ENCODE measurements around the gene BRWD1.

BRWD1 gene

DNA sequence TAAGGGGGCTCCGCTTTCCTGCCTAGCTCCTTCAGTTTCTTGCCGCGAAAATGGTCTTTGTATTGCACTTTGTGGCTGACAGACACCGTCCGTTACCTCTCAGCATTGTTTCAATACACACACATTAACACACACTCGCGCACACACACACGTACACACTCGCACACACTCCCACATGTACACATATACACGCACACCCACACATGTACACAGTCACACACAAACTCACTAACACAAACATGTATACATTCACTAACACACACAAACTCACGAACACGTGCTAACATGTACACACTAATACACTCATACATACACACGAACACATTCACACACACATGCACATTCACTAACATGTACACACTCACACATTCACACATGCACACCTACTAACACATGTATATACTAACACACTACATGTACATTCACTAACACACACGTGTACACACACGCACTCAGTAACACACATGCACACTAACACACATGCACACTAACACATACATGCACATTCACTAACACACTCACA lies 179.1 kb downstream of the BRWD1 start:
- no peak for DNase-seq (ENCODE audit: low spot score)
